H1 (cell line): ENCODE measurements around the gene ATP11C.

Experiments used
- JUN ChIP-seq: IDR thresholded peaks from 2 replicates; pipeline ENCODE4 v1.6.1; 2011; ENCODE audit warnings: low read depth, mild to moderate bottlenecking, improper control_type of control experiment, low read length
- PHF8 ChIP-seq: fragments of 200-600 bp; sonication (generic); conservative IDR thresholded peaks from 2 replicates; pipeline ENCODE4 v1.7.1; 2012; ENCODE audit warnings: low read depth, mild to moderate bottlenecking, inconsistent platforms, low read length, moderate library complexity
- POLR2A ChIP-seq, 2 experiments: IDR thresholded peaks; 1 replicate in 1 of 2; 2 replicates in 1 of 2; pipeline ENCODE4 v1.6.1; 2011; ENCODE audit warnings: low read depth in 2 of 2, low read length in 2 of 2, mild to moderate bottlenecking in 2 of 2; ENCODE audit errors: control extremely low read depth in 1 of 2
- POLR2AphosphoS5 ChIP-seq: IDR thresholded peaks from 2 replicates; pipeline ENCODE4 v1.6.1; 2011; ENCODE audit warnings: low read depth, low read length
- POU5F1 ChIP-seq: IDR thresholded peaks from 2 replicates; pipeline ENCODE4 v1.6.1; 2011; ENCODE audit warnings: low read depth, mild to moderate bottlenecking, low read length, moderate library complexity
- RXRA ChIP-seq: IDR thresholded peaks from 2 replicates; pipeline ENCODE4 v1.6.1; 2011; ENCODE audit warnings: low read depth, mild to moderate bottlenecking, low read length, moderate library complexity; ENCODE audit not compliant: insufficient read depth
- TBP ChIP-seq: IDR thresholded peaks from 2 replicates; pipeline ENCODE4 v1.6.1; 2011; ENCODE audit warnings: low read depth, low read length, improper control_type of control experiment
- TEAD4 ChIP-seq: IDR thresholded peaks from 2 replicates; pipeline ENCODE4 v1.6.1; 2012; ENCODE audit warnings: low read depth, low read length, inconsistent platforms, mixed read lengths
- ZNF274 ChIP-seq: IDR thresholded peaks from 2 replicates; pipeline ENCODE4 v1.7.0; 2012; ENCODE audit warnings: low read length, borderline replicate concordance; ENCODE audit errors: extremely low read depth
- TF ChIP-seq, protein P1 (sequence below), 3 experiments: IDR thresholded peaks; 1 replicate in 2 of 3; 2 replicates in 1 of 3; pipeline versions ENCODE4 v1.5.1 to v1.6.1; 2011; ENCODE audit warnings: low read length in 3 of 3, mild to moderate bottlenecking in 3 of 3, inconsistent platforms in 2 of 3, low read depth in 1 of 3, moderate library complexity in 1 of 3; ENCODE audit not compliant: insufficient read depth in 1 of 3; ENCODE audit errors: control extremely low read depth in 1 of 3
- TF ChIP-seq, protein P2 (sequence below): IDR thresholded peaks from 2 replicates; pipeline ENCODE4 v1.6.1; 2012; ENCODE audit warnings: inconsistent platforms

GRCh38 chrX:139907078-139907477 lies 25.8 kb downstream of the ATP11C start:
- TF ChIP-seq JUN: no peak
- no peak for TF ChIP-seq ZNF274
- TF ChIP-seq TEAD4: no peak
- TF ChIP-seq, protein P1, sequence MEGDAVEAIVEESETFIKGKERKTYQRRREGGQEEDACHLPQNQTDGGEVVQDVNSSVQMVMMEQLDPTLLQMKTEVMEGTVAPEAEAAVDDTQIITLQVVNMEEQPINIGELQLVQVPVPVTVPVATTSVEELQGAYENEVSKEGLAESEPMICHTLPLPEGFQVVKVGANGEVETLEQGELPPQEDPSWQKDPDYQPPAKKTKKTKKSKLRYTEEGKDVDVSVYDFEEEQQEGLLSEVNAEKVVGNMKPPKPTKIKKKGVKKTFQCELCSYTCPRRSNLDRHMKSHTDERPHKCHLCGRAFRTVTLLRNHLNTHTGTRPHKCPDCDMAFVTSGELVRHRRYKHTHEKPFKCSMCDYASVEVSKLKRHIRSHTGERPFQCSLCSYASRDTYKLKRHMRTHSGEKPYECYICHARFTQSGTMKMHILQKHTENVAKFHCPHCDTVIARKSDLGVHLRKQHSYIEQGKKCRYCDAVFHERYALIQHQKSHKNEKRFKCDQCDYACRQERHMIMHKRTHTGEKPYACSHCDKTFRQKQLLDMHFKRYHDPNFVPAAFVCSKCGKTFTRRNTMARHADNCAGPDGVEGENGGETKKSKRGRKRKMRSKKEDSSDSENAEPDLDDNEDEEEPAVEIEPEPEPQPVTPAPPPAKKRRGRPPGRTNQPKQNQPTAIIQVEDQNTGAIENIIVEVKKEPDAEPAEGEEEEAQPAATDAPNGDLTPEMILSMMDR (IDR thresholded peaks at IDR 0.05; ENCODE audit: control extremely low read depth in 1 of 3, insufficient read depth in 1 of 3, low read depth in 1 of 3, low read length in 3 of 3): no peak
- no peak for TF ChIP-seq POLR2A (IDR thresholded peaks at IDR 0.05; ENCODE audit: control extremely low read depth in 1 of 2, low read depth in 2 of 2, low read length in 2 of 2)
- no peak for TF ChIP-seq POLR2AphosphoS5
- TF ChIP-seq POU5F1: no peak
- no peak for TF ChIP-seq RXRA
- no peak for TF ChIP-seq TBP
- TF ChIP-seq, protein P2, sequence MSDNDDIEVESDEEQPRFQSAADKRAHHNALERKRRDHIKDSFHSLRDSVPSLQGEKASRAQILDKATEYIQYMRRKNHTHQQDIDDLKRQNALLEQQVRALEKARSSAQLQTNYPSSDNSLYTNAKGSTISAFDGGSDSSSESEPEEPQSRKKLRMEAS: no peak
- TF ChIP-seq PHF8: no peak
